Naive thymus-derived CD8-positive, alpha-beta T cell (primary cell): ENCODE measurements around the gene MIA. TPM values are rescaled to one million over a fixed set of nuclear protein-coding genes. Genes with fewer than 3 reads are reported as not detected.

Experiments used
- polyA plus RNA-seq, 3 donors: library from polyadenylated mRNA; unstranded; fragments of 300-500 nt; fragmentation: Illumina TruSeq; gene quantifications; one replicate each; pipeline ENCODE4 v1.2.3, GENCODE V29; 2021
- total RNA-seq, 8 experiments: library from RNA in 2 of 8; stranded (reverse) in 2 of 8; gene quantifications; one replicate each; pipeline ENCODE4 v1.2.3 and lab custom pipeline; 2021 to 2026

Gene MIA
- total and polyA plus RNA-seq, 5 experiments from 2014 or later = 2.2 TPM; not detected in 4

Other genes starting within 250 kb of the MIA start
- gene SHKBP1, start 198.6 kb upstream of the MIA start, total RNA-seq = 100 to 1,000 TPM; 116 to 122 TPM
- 10 to 100 TPM; 85.3 to 98.9 (median 89.9) TPM for gene SHKBP1, start 198.6 kb upstream of the MIA start, polyA plus RNA-seq
- gene LTBP4, start 174.2 kb upstream of the MIA start, total RNA-seq = 100 to 1,000 TPM in 1 of 2 experiments, 10 to 100 TPM in 1; 87.7 to 114 TPM
- gene LTBP4, start 174.2 kb upstream of the MIA start, polyA plus RNA-seq = 10 to 100 TPM; 13.4 to 27.4 (median 18.0) TPM
- 10 to 100 TPM; 15.6 to 16.9 TPM for gene NUMBL, start 84.9 kb upstream of the MIA start, total RNA-seq
- 1 to 10 TPM in 1 of 3 donors, under 1 TPM in 2; 0.80 to 1.2 (median 0.83) TPM for gene NUMBL, start 84.9 kb upstream of the MIA start, polyA plus RNA-seq
- gene COQ8B, start 58.6 kb upstream of the MIA start, total RNA-seq = 10 to 100 TPM; 39.2 to 39.3 TPM
- 10 to 100 TPM in 2 of 3 donors, 1 to 10 TPM in 1; 9.8 to 14.8 (median 13.3) TPM for gene COQ8B, start 58.6 kb upstream of the MIA start, polyA plus RNA-seq
- gene ITPKC, start 58.4 kb upstream of the MIA start, total RNA-seq = 1 to 10 TPM; 6.3 to 8.1 TPM
- gene ITPKC, start 58.4 kb upstream of the MIA start, polyA plus RNA-seq = 1 to 10 TPM; 2.9 to 5.7 (median 4.0) TPM
- gene ACTMAP, start 25.0 kb upstream of the MIA start, total RNA-seq = 1 to 10 TPM; 7.0 to 7.1 TPM
- gene ACTMAP, start 25.0 kb upstream of the MIA start, polyA plus RNA-seq = 1 to 10 TPM; 2.5 to 4.6 (median 3.4) TPM
- 10 to 100 TPM; 64.1 to 68.2 TPM for gene SNRPA, start 24.3 kb upstream of the MIA start, total RNA-seq
- gene SNRPA, start 24.3 kb upstream of the MIA start, polyA plus RNA-seq = 10 to 100 TPM; 45.9 to 62.3 (median 60.4) TPM
- gene RAB4B, start 2.7 kb downstream of the MIA start, total RNA-seq = 10 to 100 TPM; 47.3 to 48.6 TPM
- gene RAB4B, start 2.7 kb downstream of the MIA start, polyA plus RNA-seq = 10 to 100 TPM; 76.4 to 87.2 (median 87.1) TPM
- gene EGLN2, start 23.7 kb downstream of the MIA start, total RNA-seq = 100 to 1,000 TPM; 233 to 243 TPM
- 100 to 1,000 TPM; 104 to 214 (median 153) TPM for gene EGLN2, start 23.7 kb downstream of the MIA start, polyA plus RNA-seq
- not detected for gene CYP2A6, start 74.9 kb downstream of the MIA start, total RNA-seq
- not detected for gene CYP2A6, start 74.9 kb downstream of the MIA start, polyA plus RNA-seq
- gene CYP2A7, start 106.7 kb downstream of the MIA start, total RNA-seq = not detected
- not detected for gene CYP2A7, start 106.7 kb downstream of the MIA start, polyA plus RNA-seq
- gene CYP2B6, start 215.8 kb downstream of the MIA start, total RNA-seq = not detected
- gene CYP2B6, start 215.8 kb downstream of the MIA start, polyA plus RNA-seq = not detected